ENCODE results near the gene RNF13.

The RNF13 gene

DNA sequence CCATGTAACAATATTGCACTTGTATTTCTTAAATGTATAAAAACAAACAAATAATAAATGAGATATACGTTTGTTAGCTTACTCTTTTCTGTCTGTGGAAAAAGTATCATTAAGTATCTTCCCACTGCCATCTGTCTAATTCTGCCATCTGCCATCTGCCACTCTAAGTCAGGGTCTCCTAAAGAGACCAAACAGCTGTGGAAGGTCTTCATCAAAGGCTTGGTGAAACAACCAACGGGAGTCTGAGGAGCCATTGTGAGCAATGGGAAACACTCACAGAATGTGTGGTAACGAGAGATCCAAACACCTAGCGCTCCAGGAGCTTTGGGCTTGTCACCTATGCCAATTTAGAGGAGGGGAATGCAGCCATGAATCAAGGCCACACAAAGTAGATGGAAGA is 186.4 kb downstream of the RNF13 start:
- no peak overlapping the region for H3K27ac ChIP-seq (ENCODE audit: low read depth, low read length)
- H3K36me3 ChIP-seq (ENCODE audit: control insufficient read depth in 1 of 2, insufficient read depth in 2 of 2, low read length in 2 of 2): no peaks in the 10 kb centered on the region
- no peaks in the 10 kb centered on the region for H3K4me1 ChIP-seq (ENCODE audit: control insufficient read depth in 1 of 2, insufficient read depth in 2 of 2, low read length in 2 of 2)
- no peaks in the 10 kb centered on the region for H3K27me3 ChIP-seq (ENCODE audit: control insufficient read depth in 1 of 2, insufficient read depth in 2 of 2, low read length in 2 of 2)
- H3K9ac ChIP-seq (ENCODE audit: low read depth in 1 of 2, low read length in 2 of 2): no peak overlapping the region
- H3K4me3 ChIP-seq (ENCODE audit: low read depth in 1 of 2, low read length in 2 of 2): no peak overlapping the region
- peaks cover 2 to 15% of the 10 kb centered on the region in 2 donors for H3K9me3 ChIP-seq (ENCODE audit: control insufficient read depth in 1 of 2, low read length in 2 of 2)

GRCh38 chr3:150000641-150001040 is 187.6 kb downstream of the RNF13 start:
- H3K4me1 ChIP-seq (ENCODE audit: control insufficient read depth in 1 of 2, insufficient read depth in 2 of 2, low read length in 2 of 2): no peaks in the 10 kb centered on the region
- no peaks in the 10 kb centered on the region for H3K36me3 ChIP-seq (ENCODE audit: control insufficient read depth in 1 of 2, insufficient read depth in 2 of 2, low read length in 2 of 2)
- no peak overlapping the region for H3K9ac ChIP-seq (ENCODE audit: low read depth in 1 of 2, low read length in 2 of 2)
- H3K4me3 ChIP-seq (ENCODE audit: low read depth in 1 of 2, low read length in 2 of 2): no peak overlapping the region
- H3K27ac ChIP-seq (ENCODE audit: low read depth, low read length): no peak overlapping the region
- no peaks in the 10 kb centered on the region for H3K27me3 ChIP-seq (ENCODE audit: control insufficient read depth in 1 of 2, insufficient read depth in 2 of 2, low read length in 2 of 2)
- H3K9me3 ChIP-seq (ENCODE audit: control insufficient read depth in 1 of 2, low read length in 2 of 2): peaks cover 0 to 7% of the 10 kb centered on the region in 2 donors

GRCh38 chr3:150005243-150006112 is 192.5 kb downstream of the RNF13 start:
- Histone ChIP-seq H3K9me3 (ENCODE audit: control insufficient read depth in 1 of 2, low read length in 2 of 2) (no peaks in the 10 kb centered on the region), H3K9ac (ENCODE audit: low read depth in 1 of 2, low read length in 2 of 2) (no peak overlapping the region), H3K27me3 (ENCODE audit: control insufficient read depth in 1 of 2, insufficient read depth in 2 of 2, low read length in 2 of 2) (no peaks in the 10 kb centered on the region), H3K4me3 (ENCODE audit: low read depth in 1 of 2, low read length in 2 of 2) (no peak overlapping the region), H3K4me1 (ENCODE audit: control insufficient read depth in 1 of 2, insufficient read depth in 2 of 2, low read length in 2 of 2) (no peaks in the 10 kb centered on the region), H3K36me3 (ENCODE audit: control insufficient read depth in 1 of 2, insufficient read depth in 2 of 2, low read length in 2 of 2) (no peaks in the 10 kb centered on the region), H3K27ac (ENCODE audit: low read depth, low read length) (no peak overlapping the region)

DNA sequence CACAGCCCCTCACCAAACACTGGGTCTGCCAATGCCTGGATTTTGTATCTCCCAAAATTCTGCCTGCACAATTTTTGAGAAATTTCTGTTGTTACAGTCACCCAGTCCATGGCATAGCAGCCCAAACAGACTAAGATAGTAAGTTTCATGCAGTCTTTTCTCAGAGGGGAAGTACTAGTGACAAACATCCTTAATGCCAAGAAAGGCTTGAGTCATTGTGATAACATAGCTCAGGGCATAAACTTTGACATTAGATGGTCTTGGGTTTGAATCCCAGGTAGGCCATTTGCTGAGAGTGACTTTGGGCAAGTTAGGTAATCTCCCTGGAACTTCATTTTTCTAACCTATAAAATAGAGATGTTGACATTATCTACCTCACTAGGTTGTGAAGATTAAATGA is 193.8 kb downstream of the RNF13 start:
- Histone ChIP-seq H3K9me3 (ENCODE audit: control insufficient read depth in 1 of 2, low read length in 2 of 2) (no peaks in the 10 kb centered on the region), H3K27ac (ENCODE audit: low read depth, low read length) (no peak overlapping the region), H3K9ac (ENCODE audit: low read depth in 1 of 2, low read length in 2 of 2) (no peak overlapping the region), H3K27me3 (ENCODE audit: control insufficient read depth in 1 of 2, insufficient read depth in 2 of 2, low read length in 2 of 2) (no peaks in the 10 kb centered on the region), H3K4me3 (ENCODE audit: low read depth in 1 of 2, low read length in 2 of 2) (no peak overlapping the region), H3K4me1 (ENCODE audit: control insufficient read depth in 1 of 2, insufficient read depth in 2 of 2, low read length in 2 of 2) (no peaks in the 10 kb centered on the region), H3K36me3 (ENCODE audit: control insufficient read depth in 1 of 2, insufficient read depth in 2 of 2, low read length in 2 of 2) (no peaks in the 10 kb centered on the region)

All from duodenal mucosa (tissue), 2 donors.